GM18505 (cell line): ENCODE measurements around the gene CD3D.

Source experiments
- ATAC-seq: cut with Tn5 transposase; IDR thresholded peaks from one replicate; pipeline ENCODE4 v1.9.1; 2021; ENCODE audit not compliant: unreplicated experiment
- POLR2A ChIP-seq: IDR thresholded peaks from 4 replicates; pipeline ENCODE4 v1.6.1; 2011; ENCODE audit warnings: borderline replicate concordance; ENCODE audit not compliant: insufficient read depth, insufficient read length; ENCODE audit errors: extremely low read depth

Gene CD3D

GRCh38 chr11:118342503-118343161 is at the start of gene CD3D:
Gene CD3D, minus strand, starts transcription at chr11:118342705. Its CDS starts 98 bp downstream, at chr11:118342607.
- ATAC-seq, result no peak
- no peak for TF ChIP-seq POLR2A

GRCh38 chr11:118383657-118384056 is 41.2 kb upstream of the CD3D start:
- no peak for TF ChIP-seq POLR2A

GRCh38 chr11:118382954-118383353 is 40.4 kb upstream of the CD3D start:
- ATAC-seq, result no peak

More at GRCh38 chr11:118383657-118384056, 41.2 kb upstream of the CD3D start:
- no peak for ATAC-seq

GRCh38 chr11:118380571-118380970 is 38.1 kb upstream of the CD3D start:
- no peak for ATAC-seq
- TF ChIP-seq POLR2A, result no peak

More at GRCh38 chr11:118382954-118383353, 40.4 kb upstream of the CD3D start:
- no peak for TF ChIP-seq POLR2A

GRCh38 chr11:118379497-118379896 is 37.0 kb upstream of the CD3D start:
- ATAC-seq, result no peak
- TF ChIP-seq POLR2A, result no peak

- ATAC-seq, result no peak
- no peak for TF ChIP-seq POLR2A
Observed at GRCh38 chr11:118375978-118376377, 33.5 kb upstream of the CD3D start.

- TF ChIP-seq POLR2A, result no peak
- no peak for ATAC-seq
Observed at GRCh38 chr11:118374729-118375128, 32.2 kb upstream of the CD3D start.

- ATAC-seq, result no peak
Observed at GRCh38 chr11:118373871-118374270, 31.4 kb upstream of the CD3D start.

GRCh38 chr11:118373263-118373662 is 30.8 kb upstream of the CD3D start:
- no peak for TF ChIP-seq POLR2A
- no peak for ATAC-seq

More at GRCh38 chr11:118373871-118374270, 31.4 kb upstream of the CD3D start:
- TF ChIP-seq POLR2A, result no peak

GRCh38 chr11:118370774-118371173 is 28.3 kb upstream of the CD3D start:
- TF ChIP-seq POLR2A, result no peak
- no peak for ATAC-seq

GRCh38 chr11:118366287-118366686 is 23.8 kb upstream of the CD3D start:
- TF ChIP-seq POLR2A, result no peak
- ATAC-seq, result no peak

- ATAC-seq, result no peak
- no peak for TF ChIP-seq POLR2A
Observed at GRCh38 chr11:118364956-118365615, 22.6 kb upstream of the CD3D start.

GRCh38 chr11:118359295-118359958 is 16.9 kb upstream of the CD3D start, which contains the start of gene UBE4A:
Gene UBE4A, plus strand, starts transcription at chr11:118359600. Its CDS starts 5,481 bp downstream, at chr11:118365081.
- ATAC-seq, result peak; percentile 92
- peak; percentile 98 for TF ChIP-seq POLR2A
